H9 (cell line): ENCODE results near the gene HMGN2. TPM values are rescaled to one million over a fixed set of nuclear protein-coding genes. Genes with fewer than 3 reads are reported as not detected.

ENCODE experiments used
- DNase-seq: peaks from one replicate; pipeline ENCODE4 v3.0.0-alpha.2; 2017
- H2AFZ ChIP-seq: one replicate; pipeline ENCODE4 v1.6.1; 2013; ENCODE audit warnings: mild to moderate bottlenecking, low read length, control low read depth, moderate library complexity
- H2AK5ac ChIP-seq: 2 replicates; pipeline ENCODE4 v1.6.1; 2013; ENCODE audit warnings: low read length, control low read depth, mixed read lengths; ENCODE audit not compliant: insufficient read length
- H2BK120ac ChIP-seq: one replicate; pipeline ENCODE4 v1.6.1; 2013; ENCODE audit warnings: low read depth, mild to moderate bottlenecking, low read length, control low read depth, inconsistent platforms; ENCODE audit not compliant: poor library complexity, severe bottlenecking
- H2BK12ac ChIP-seq: 2 replicates; pipeline ENCODE4 v1.6.1; 2013; ENCODE audit warnings: low read length, control low read depth, mixed read lengths, low read depth; ENCODE audit not compliant: insufficient read length
- H2BK15ac ChIP-seq: 2 replicates; pipeline ENCODE4 v1.6.1; 2013; ENCODE audit warnings: low read depth, low read length, control low read depth
- H2BK20ac ChIP-seq: one replicate; pipeline ENCODE4 v1.6.1; 2013; ENCODE audit warnings: low read depth, mild to moderate bottlenecking, low read length, control low read depth, inconsistent platforms; ENCODE audit not compliant: poor library complexity, severe bottlenecking
- H2BK5ac ChIP-seq: 2 replicates; pipeline ENCODE4 v1.6.1; 2013; ENCODE audit warnings: low read length, control low read depth, mixed read lengths; ENCODE audit not compliant: insufficient read length
- H3K14ac ChIP-seq: 2 replicates; pipeline ENCODE4 v1.6.1; 2013; ENCODE audit warnings: low read length, control low read depth; ENCODE audit not compliant: insufficient read depth
- H3K18ac ChIP-seq: 2 replicates; pipeline ENCODE4 v1.6.1; 2013; ENCODE audit warnings: low read depth, mild to moderate bottlenecking, mixed read lengths, low read length, control low read depth; ENCODE audit not compliant: insufficient read length
- H3K23ac ChIP-seq: 2 replicates; pipeline ENCODE4 v1.6.1; 2013; ENCODE audit warnings: low read length, control low read depth, mixed read lengths, low read depth; ENCODE audit not compliant: insufficient read length
- H3K23me2 ChIP-seq: 2 replicates; pipeline ENCODE4 v1.6.1; 2013; ENCODE audit warnings: low read depth, mild to moderate bottlenecking, mixed read lengths, low read length, control low read depth; ENCODE audit not compliant: insufficient read length, poor library complexity, severe bottlenecking
- H3K27ac ChIP-seq: 2 replicates; pipeline ENCODE4 v1.5.1; 2013; ENCODE audit warnings: low read length, control low read depth, mixed read lengths, low read depth; ENCODE audit not compliant: insufficient read length
- H3K27me3 ChIP-seq: 2 replicates; pipeline ENCODE4 v1.6.1; 2013; ENCODE audit warnings: low read length, control low read depth, inconsistent platforms; ENCODE audit not compliant: insufficient read depth
- H3K4ac ChIP-seq: 2 replicates; pipeline ENCODE4 v1.6.1; 2013; ENCODE audit warnings: low read depth, mild to moderate bottlenecking, control low read depth, inconsistent platforms, low read length, moderate library complexity
- H3K4me1 ChIP-seq: 2 replicates; pipeline ENCODE4 v1.6.1; 2013; ENCODE audit warnings: low read length, control low read depth, inconsistent platforms; ENCODE audit not compliant: insufficient read depth
- H3K4me2 ChIP-seq: 2 replicates; pipeline ENCODE4 v1.6.1; 2013; ENCODE audit warnings: low read length, control low read depth, mixed read lengths; ENCODE audit not compliant: insufficient read length, insufficient read depth
- H3K56ac ChIP-seq: 2 replicates; pipeline ENCODE4 v1.6.1; 2013; ENCODE audit warnings: low read depth, mild to moderate bottlenecking, mixed read lengths, low read length, control low read depth; ENCODE audit not compliant: insufficient read length
- H3K79me1 ChIP-seq: 2 replicates; pipeline ENCODE4 v1.6.1; 2013; ENCODE audit warnings: low read depth, mild to moderate bottlenecking, moderate library complexity, low read length, control low read depth, inconsistent platforms; ENCODE audit not compliant: insufficient read depth, poor library complexity, severe bottlenecking
- H3K79me2 ChIP-seq: 2 replicates; pipeline ENCODE4 v1.6.1; 2013; ENCODE audit warnings: low read length, control low read depth, inconsistent platforms; ENCODE audit not compliant: insufficient read depth
- H3K9ac ChIP-seq: 2 replicates; pipeline ENCODE4 v1.6.1; 2013; ENCODE audit warnings: low read length, control low read depth, mixed read lengths; ENCODE audit not compliant: insufficient read length; ENCODE audit errors: extremely low read depth
- H3K9me3 ChIP-seq: one replicate; pipeline ENCODE4 v1.6.1; 2013; ENCODE audit warnings: low read depth, low read length, inconsistent platforms; ENCODE audit not compliant: control insufficient read depth
- H3T11ph ChIP-seq: one replicate; pipeline ENCODE4 v1.6.1; 2013; ENCODE audit warnings: mild to moderate bottlenecking, low read length, control low read depth, inconsistent platforms
- H4K20me1 ChIP-seq: one replicate; pipeline ENCODE4 v1.6.1; 2013; ENCODE audit not compliant: control insufficient read depth, insufficient read length, insufficient read depth
- H4K5ac ChIP-seq: 2 replicates; pipeline ENCODE4 v1.6.1; 2013; ENCODE audit warnings: low read depth, mild to moderate bottlenecking, mixed read lengths, low read length, control low read depth; ENCODE audit not compliant: insufficient read length
- H4K8ac ChIP-seq: replicated peaks from 2 replicates; pipeline ENCODE4 v1.6.1; 2013; ENCODE audit warnings: low read length, control low read depth, mixed read lengths, low read depth; ENCODE audit not compliant: insufficient read length
- H4K91ac ChIP-seq: 2 replicates; pipeline ENCODE4 v1.6.1; 2013; ENCODE audit warnings: low read depth, mild to moderate bottlenecking, moderate library complexity, mixed read lengths, low read length, control low read depth; ENCODE audit not compliant: insufficient read length
- H3K27ac Mint-ChIP-seq, 3 experiments: 2 replicates in 2 of 3; 3 replicates in 1 of 3; pipeline ENCODE4 v1.8.0; 2020 to 2021; ENCODE audit warnings: mixed read lengths in 3 of 3, mild to moderate bottlenecking in 1 of 3, moderate library complexity in 1 of 3
- H3K27me3 Mint-ChIP-seq: 2 replicates; pipeline ENCODE4 v1.8.0; 2021; ENCODE audit warnings: low read depth, mild to moderate bottlenecking, moderate library complexity, mixed read lengths
- H3K36me3 Mint-ChIP-seq, 3 experiments: 2 replicates in 2 of 3; 3 replicates in 1 of 3; pipeline ENCODE4 v1.8.0; 2020 to 2021; ENCODE audit warnings: low read depth in 3 of 3, mixed read lengths in 3 of 3; ENCODE audit not compliant: insufficient read depth in 1 of 3
- H3K4me1 Mint-ChIP-seq, 2 experiments: 2 replicates each; pipeline ENCODE4 v1.8.0; 2020; ENCODE audit warnings: mixed read lengths in 2 of 2
- H3K4me3 Mint-ChIP-seq, 2 experiments: 2 replicates in 1 of 2; 3 replicates in 1 of 2; pipeline ENCODE4 v1.8.0; 2020 to 2021; ENCODE audit warnings: mild to moderate bottlenecking in 2 of 2, mixed read lengths in 2 of 2, moderate library complexity in 1 of 2
- H3K9me3 Mint-ChIP-seq, 2 experiments: 2 replicates in 1 of 2; 3 replicates in 1 of 2; pipeline ENCODE4 v1.8.0; 2020; ENCODE audit warnings: mild to moderate bottlenecking in 2 of 2, mixed read lengths in 2 of 2, moderate library complexity in 1 of 2
- WGBS: extraction: QIAGEN DNeasy Blood & Tissue Kit; methylation state at CpG from one replicate; pipeline ENCODE4 v1.1.7; 2013; ENCODE audit warnings: missing lambda C conversion rate, low lambda C conversion rate, mixed read lengths; ENCODE audit not compliant: insufficient read length; ENCODE audit errors: extremely low coverage; 5-methylcytosine and 5-hydroxymethylcytosine counted together
- total RNA-seq: library from RNA; stranded (reverse); gene quantifications from 2 replicates; pipeline ENCODE4 v1.2.1, GENCODE V29; 2021
- TF ChIP-seq, protein P1 (sequence below): fragments of 200-600 bp; sonication (generic); conservative IDR thresholded peaks from 3 replicates; pipeline ENCODE4 v1.8.0; 2021; ENCODE audit warnings: antibody characterized with exemption, mild to moderate bottlenecking

Gene HMGN2
- total RNA-seq, 1 experiment from 2014 or later: 622 TPM

DNA sequence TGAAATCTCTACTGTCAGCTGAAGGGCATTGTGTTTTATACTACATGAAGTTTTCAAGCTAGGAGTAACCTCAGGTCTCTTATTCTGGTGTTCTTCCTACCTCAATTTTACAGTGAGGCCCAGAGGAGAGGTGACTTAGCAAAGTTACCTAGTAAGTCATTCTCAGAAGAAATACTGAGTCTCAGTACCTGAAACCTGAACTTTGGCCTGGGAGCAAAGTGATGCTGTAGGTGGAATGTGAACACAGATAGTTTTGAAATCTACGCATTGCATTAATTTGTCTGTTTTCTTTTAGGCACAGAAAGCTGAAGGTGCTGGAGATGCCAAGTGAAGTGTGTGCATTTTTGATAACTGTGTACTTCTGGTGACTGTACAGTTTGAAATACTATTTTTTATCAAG, 2.6 kb downstream of the HMGN2 start:
- H3K56ac ChIP-seq: no peak overlapping the region
- no peak overlapping the region for H3K18ac ChIP-seq
- TF ChIP-seq, protein P1, sequence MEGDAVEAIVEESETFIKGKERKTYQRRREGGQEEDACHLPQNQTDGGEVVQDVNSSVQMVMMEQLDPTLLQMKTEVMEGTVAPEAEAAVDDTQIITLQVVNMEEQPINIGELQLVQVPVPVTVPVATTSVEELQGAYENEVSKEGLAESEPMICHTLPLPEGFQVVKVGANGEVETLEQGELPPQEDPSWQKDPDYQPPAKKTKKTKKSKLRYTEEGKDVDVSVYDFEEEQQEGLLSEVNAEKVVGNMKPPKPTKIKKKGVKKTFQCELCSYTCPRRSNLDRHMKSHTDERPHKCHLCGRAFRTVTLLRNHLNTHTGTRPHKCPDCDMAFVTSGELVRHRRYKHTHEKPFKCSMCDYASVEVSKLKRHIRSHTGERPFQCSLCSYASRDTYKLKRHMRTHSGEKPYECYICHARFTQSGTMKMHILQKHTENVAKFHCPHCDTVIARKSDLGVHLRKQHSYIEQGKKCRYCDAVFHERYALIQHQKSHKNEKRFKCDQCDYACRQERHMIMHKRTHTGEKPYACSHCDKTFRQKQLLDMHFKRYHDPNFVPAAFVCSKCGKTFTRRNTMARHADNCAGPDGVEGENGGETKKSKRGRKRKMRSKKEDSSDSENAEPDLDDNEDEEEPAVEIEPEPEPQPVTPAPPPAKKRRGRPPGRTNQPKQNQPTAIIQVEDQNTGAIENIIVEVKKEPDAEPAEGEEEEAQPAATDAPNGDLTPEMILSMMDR: no peak
- H3K79me2 ChIP-seq: peaks cover 4% of the 10 kb centered on the region; the same call in 1 of the 2 replicates
- H2BK20ac ChIP-seq: no peak overlapping the region
- H3K27ac ChIP-seq: no peak overlapping the region
- no peak overlapping the region for H3T11ph ChIP-seq
- Mint-ChIP-seq H3K27ac (peak overlapping the region in 1 of 3 experiments; percentile 78; a peak in 1 of 7 replicates), H3K4me3 (peak overlapping the region in 1 of 2 experiments; percentile 88; a peak in 3 of 5 replicates), H3K36me3 (peaks cover 44 to 63% (median 57%) of the 10 kb centered on the region in 3 experiments), H3K27me3 (no peaks in the 10 kb centered on the region; the same call in 1 of the 2 replicates), H3K4me1 (peaks cover 23 to 35% of the 10 kb centered on the region in 2 experiments), H3K9me3 (no peaks in the 10 kb centered on the region)
- no peak overlapping the region for H2AFZ ChIP-seq
- no CpG with 5 or more reads among the region's 1 CpG for WGBS
- no peaks in the 10 kb centered on the region for H3K27me3 ChIP-seq
- H3K79me1 ChIP-seq: no peaks in the 10 kb centered on the region
- no peak overlapping the region for H4K91ac ChIP-seq
- H2BK5ac ChIP-seq: no peak overlapping the region
- no peak overlapping the region for H3K14ac ChIP-seq
- DNase-seq: no peak
- no peak overlapping the region for H2BK12ac ChIP-seq
- H3K23ac ChIP-seq: no peak overlapping the region
- H4K8ac ChIP-seq: no peak overlapping the region
- peaks cover 10% of the 10 kb centered on the region for H3K23me2 ChIP-seq
- H4K20me1 ChIP-seq: no peaks in the 10 kb centered on the region
- H3K4me2 ChIP-seq: no peak overlapping the region
- H2BK15ac ChIP-seq: no peak overlapping the region
- no peak overlapping the region for H3K4ac ChIP-seq
- H3K4me1 ChIP-seq: no peaks in the 10 kb centered on the region; the same call in 1 of the 2 replicates
- no peak overlapping the region for H3K9ac ChIP-seq
- H2AK5ac ChIP-seq: no peak overlapping the region
- no peak overlapping the region for H2BK120ac ChIP-seq
- no peak overlapping the region for H4K5ac ChIP-seq
- H3K9me3 ChIP-seq: no peaks in the 10 kb centered on the region
